Measurements from ENCODE around the gene KREMEN1.

Gene KREMEN1

GRCh38 chr22:29079218-29079901, 6.5 kb downstream of the KREMEN1 start:
- no peak for TF ChIP-seq GATA3 (IDR thresholded peaks at IDR 0.05; ENCODE audit: low read depth, low read length)
- no peak for TF ChIP-seq GATA2 (IDR thresholded peaks at IDR 0.05; ENCODE audit: low read depth, low read length)

- TF ChIP-seq GATA2 (IDR thresholded peaks at IDR 0.05; ENCODE audit: low read depth, low read length): no peak
- TF ChIP-seq GATA3 (IDR thresholded peaks at IDR 0.05; ENCODE audit: low read depth, low read length): no peak
Observed at GRCh38 chr22:29080106-29080975, 7.5 kb downstream of the KREMEN1 start.

GRCh38 chr22:29081517-29082236, 8.8 kb downstream of the KREMEN1 start:
- TF ChIP-seq GATA2 (IDR thresholded peaks at IDR 0.05; ENCODE audit: low read depth, low read length) (no peak), GATA3 (IDR thresholded peaks at IDR 0.05; ENCODE audit: low read depth, low read length) (no peak)

- TF ChIP-seq GATA3 (IDR thresholded peaks at IDR 0.05; ENCODE audit: low read depth, low read length): no peak
- no peak for TF ChIP-seq GATA2 (IDR thresholded peaks at IDR 0.05; ENCODE audit: low read depth, low read length)
Observed at GRCh38 chr22:29082826-29083545, 10.2 kb downstream of the KREMEN1 start.

GRCh38 chr22:29083933-29084591, 11.2 kb downstream of the KREMEN1 start:
- TF ChIP-seq GATA2 (IDR thresholded peaks at IDR 0.05; ENCODE audit: low read depth, low read length): no peak
- TF ChIP-seq GATA3 (IDR thresholded peaks at IDR 0.05; ENCODE audit: low read depth, low read length): no peak

- TF ChIP-seq GATA2 (IDR thresholded peaks at IDR 0.05; ENCODE audit: low read depth, low read length) (no peak), GATA3 (IDR thresholded peaks at IDR 0.05; ENCODE audit: low read depth, low read length) (no peak)
Observed at GRCh38 chr22:29087012-29087411, 14.2 kb downstream of the KREMEN1 start.

GRCh38 chr22:29088809-29089208, 16.0 kb downstream of the KREMEN1 start:
- TF ChIP-seq GATA2 (IDR thresholded peaks at IDR 0.05; ENCODE audit: low read depth, low read length): no peak
- TF ChIP-seq GATA3 (IDR thresholded peaks at IDR 0.05; ENCODE audit: low read depth, low read length): no peak

- no peak for TF ChIP-seq GATA3 (IDR thresholded peaks at IDR 0.05; ENCODE audit: low read depth, low read length)
- no peak for TF ChIP-seq GATA2 (IDR thresholded peaks at IDR 0.05; ENCODE audit: low read depth, low read length)
Observed at GRCh38 chr22:29089507-29089906, 16.7 kb downstream of the KREMEN1 start.

GRCh38 chr22:29090039-29090438, 17.2 kb downstream of the KREMEN1 start:
- TF ChIP-seq GATA3 (IDR thresholded peaks at IDR 0.05; ENCODE audit: low read depth, low read length) (no peak), GATA2 (IDR thresholded peaks at IDR 0.05; ENCODE audit: low read depth, low read length) (no peak)

GRCh38 chr22:29092243-29092642, 19.4 kb downstream of the KREMEN1 start:
- TF ChIP-seq GATA3 (IDR thresholded peaks at IDR 0.05; ENCODE audit: low read depth, low read length) (no peak), GATA2 (IDR thresholded peaks at IDR 0.05; ENCODE audit: low read depth, low read length) (no peak)

GRCh38 chr22:29093030-29093429, 20.2 kb downstream of the KREMEN1 start:
- TF ChIP-seq GATA3 (IDR thresholded peaks at IDR 0.05; ENCODE audit: low read depth, low read length) (no peak), GATA2 (IDR thresholded peaks at IDR 0.05; ENCODE audit: low read depth, low read length) (no peak)

GRCh38 chr22:29093501-29094300, 20.9 kb downstream of the KREMEN1 start:
- no peak for TF ChIP-seq GATA3 (IDR thresholded peaks at IDR 0.05; ENCODE audit: low read depth, low read length)
- peak; percentile 23; the same call in 1 of the 2 replicates for TF ChIP-seq GATA2 (IDR thresholded peaks at IDR 0.05; ENCODE audit: low read depth, low read length)

Measured in SH-SY5Y (cell line).